ENCODE data around the gene EDRF1.

The EDRF1 gene

GRCh38 chr10:125689955-125690569 lies 29.4 kb upstream of the EDRF1 start (continued):
- no peak for TF ChIP-seq SCRT1 (tag by site-specific recombination; IDR thresholded peaks at IDR 0.05; ENCODE audit: borderline replicate concordance)
- no peak for TF ChIP-seq ZNF202 (tag by site-specific recombination; IDR thresholded peaks at IDR 0.05; ENCODE audit: borderline replicate concordance)
- TF ChIP-seq ZNF548 (tag by site-specific recombination; IDR thresholded peaks at IDR 0.05): no peak
- TF ChIP-seq ZNF768 (tag by site-specific recombination; IDR thresholded peaks at IDR 0.05): no peak
- no peak for TF ChIP-seq HIC1 (tag by site-specific recombination; IDR thresholded peaks at IDR 0.05)
- TF ChIP-seq ZNF184 (tag by site-specific recombination; IDR thresholded peaks at IDR 0.05): no peak
- no peak for TF ChIP-seq ZNF791 (tag by site-specific recombination; IDR thresholded peaks at IDR 0.05)
- TF ChIP-seq CTCF (tag by site-specific recombination; IDR thresholded peaks at IDR 0.05): no peak
- peak; percentile 66 for TF ChIP-seq ZBTB48 (tag by site-specific recombination; IDR thresholded peaks at IDR 0.05)
- TF ChIP-seq ZNF513 (tag by site-specific recombination; IDR thresholded peaks at IDR 0.05): no peak; the same call in 1 of the 2 replicates
- TF ChIP-seq ZNF629 (tag by site-specific recombination; IDR thresholded peaks at IDR 0.05): no peak
- no peak for TF ChIP-seq ZNF544 (tag by site-specific recombination; IDR thresholded peaks at IDR 0.05)
- no peak for TF ChIP-seq ZNF174 (tag by site-specific recombination; IDR thresholded peaks at IDR 0.05)
- TF ChIP-seq ZNF112 (tag by site-specific recombination; IDR thresholded peaks at IDR 0.05): no peak
- no peak for TF ChIP-seq SP7 (tag by site-specific recombination; IDR thresholded peaks at IDR 0.05)
- 0 out of 2 replicates have a peak, but pooled peaks have one; percentile 30 for TF ChIP-seq ZEB2 (tag by site-specific recombination; IDR thresholded peaks at IDR 0.05)
- TF ChIP-seq ZNF600 (tag by site-specific recombination; IDR thresholded peaks at IDR 0.05): 0 out of 2 replicates have a peak, but pooled peaks have one; percentile 23
- TF ChIP-seq ZNF701 (tag by site-specific recombination; IDR thresholded peaks at IDR 0.05): no peak
- peak; percentile 65; the same call in 1 of the 2 replicates for TF ChIP-seq MZF1 (tag by site-specific recombination; IDR thresholded peaks at IDR 0.05; ENCODE audit: borderline replicate concordance)
- no peak for TF ChIP-seq ZNF16 (tag by site-specific recombination; IDR thresholded peaks at IDR 0.05; ENCODE audit: low read depth)
- no peak for TF ChIP-seq ZNF621 (tag by site-specific recombination; IDR thresholded peaks at IDR 0.05)
- 0 out of 2 replicates have a peak, but pooled peaks have one; percentile 17 for TF ChIP-seq ZNF561 (tag by site-specific recombination; IDR thresholded peaks at IDR 0.05; ENCODE audit: borderline replicate concordance)
- no peak for TF ChIP-seq ZNF776 (tag by site-specific recombination; IDR thresholded peaks at IDR 0.05; ENCODE audit: borderline replicate concordance)
- TF ChIP-seq ZNF624 (tag by site-specific recombination; IDR thresholded peaks at IDR 0.05): no peak
- TF ChIP-seq ZNF785 (tag by site-specific recombination; IDR thresholded peaks at IDR 0.05): no peak
- no peak for TF ChIP-seq ZSCAN5A (tag by site-specific recombination; IDR thresholded peaks at IDR 0.05)
- TF ChIP-seq AEBP2 (tag by site-specific recombination; IDR thresholded peaks at IDR 0.05; ENCODE audit: borderline replicate concordance): no peak
- TF ChIP-seq ZNF121 (tag by site-specific recombination; IDR thresholded peaks at IDR 0.05): no peak
- no peak for TF ChIP-seq ZNF24 (tag by site-specific recombination; IDR thresholded peaks at IDR 0.05)
- TF ChIP-seq ZNF23 (tag by site-specific recombination; IDR thresholded peaks at IDR 0.05; ENCODE audit: borderline replicate concordance): no peak
- no peak for TF ChIP-seq ZNF146 (tag by site-specific recombination; IDR thresholded peaks at IDR 0.05)
- no peak for TF ChIP-seq ZFP3 (tag by site-specific recombination; IDR thresholded peaks at IDR 0.05; ENCODE audit: low read depth)
- no peak for TF ChIP-seq ZBTB7A (tag by site-specific recombination; IDR thresholded peaks at IDR 0.05; ENCODE audit: low read depth)

Measured in HEK293 (cell line).